B cell (primary cell): ENCODE measurements around the gene PCDHB13. TPM values are rescaled to one million over a fixed set of nuclear protein-coding genes. Genes with fewer than 3 reads are reported as not detected.
"Not testable (repeated sequence)": the region's sequence is repeated elsewhere in the genome, so short reads cannot be mapped to it uniquely, and the experiment has no call there.

Experiments
- ATAC-seq: fragments of 200-7000 bp; cut with Tn5 transposase; one replicate; pipeline ENCODE4 v1.10.0; 2021; ENCODE audit warnings: low read depth, mild to moderate bottlenecking, moderate number of reproducible peaks, moderate library complexity
- CTCF ChIA-PET: fragments of 350-600 bp; sonication (Branson Sonifier 250); formaldehyde crosslinking; loops from one replicate; lab custom pipeline; 2021; ENCODE audit warnings: antibody characterized with exemption, inconsistent platforms; lab: Charles Lee
- POLR2A ChIA-PET: fragments of 350-600 bp; sonication (Branson Sonifier 250); formaldehyde crosslinking; loops from one replicate; lab custom pipeline; 2021; ENCODE audit warnings: antibody characterized with exemption; lab: Charles Lee
- DNase-seq: peaks from one replicate; pipeline ENCODE4 v3.0.0; 2013
- H2AFZ ChIP-seq: 2 replicates; pipeline ENCODE4 v1.6.1; 2012; ENCODE audit warnings: mild to moderate bottlenecking, low read depth, low read length; ENCODE audit not compliant: insufficient read depth, poor library complexity, severe bottlenecking
- H3K27ac ChIP-seq, 2 donors: 1 replicate in 1 of 2; 2 replicates in 1 of 2; pipeline ENCODE4 v1.5.1; 2012 to 2013; ENCODE audit warnings: low read length in 2 of 2, mild to moderate bottlenecking in 2 of 2, moderate library complexity in 1 of 2
- H3K27me3 ChIP-seq, 4 experiments: fragments of 200-600 bp in 1 of 4; sonication (generic) in 1 of 4; replicated peaks in 1 of 4; 1 replicate in 2 of 4; 2 replicates in 2 of 4; pipeline versions ENCODE4 v1.6.1 to v1.7.0; 2013 to 2016; ENCODE audit warnings: low read length in 3 of 4, mild to moderate bottlenecking in 2 of 4, mixed read lengths in 1 of 4, moderate library complexity in 1 of 4; ENCODE audit not compliant: insufficient read depth in 4 of 4, control insufficient read depth in 3 of 4; ENCODE audit errors: control extremely low read depth in 1 of 4
- H3K36me3 ChIP-seq, 2 experiments: replicated peaks in 1 of 2; 1 replicate in 1 of 2; 2 replicates in 1 of 2; pipeline versions ENCODE4 v1.6.1 to v1.7.1; 2013; ENCODE audit warnings: low read length in 1 of 2; ENCODE audit not compliant: insufficient read depth in 2 of 2, control insufficient read depth in 1 of 2; ENCODE audit errors: control extremely low read depth in 1 of 2, extremely low read depth in 1 of 2
- H3K4me1 ChIP-seq, 2 donors: fragments of 200-600 bp in 1 of 2; sonication (generic) in 1 of 2; 1 replicate in 1 of 2; 2 replicates in 1 of 2; pipeline versions ENCODE4 v1.5.1 to v1.6.1; 2013 to 2017; ENCODE audit warnings: low read length in 2 of 2; ENCODE audit not compliant: control insufficient read depth in 2 of 2, insufficient read depth in 2 of 2
- H3K4me2 ChIP-seq: replicated peaks from 2 replicates; pipeline ENCODE3; 2012; ENCODE audit warnings: mild to moderate bottlenecking, low read depth, low read length; ENCODE audit not compliant: poor library complexity, severe bottlenecking
- H3K4me3 ChIP-seq, 5 experiments: fragments of 200-600 bp in 1 of 5; sonication (generic) in 1 of 5; 1 replicate in 3 of 5; 2 replicates in 2 of 5; pipeline versions ENCODE4 v1.5.1 to v1.7.0; 2011 to 2016; ENCODE audit warnings: low read length in 4 of 5, mild to moderate bottlenecking in 4 of 5, low read depth in 2 of 5, control low read depth in 1 of 5, moderate library complexity in 1 of 5; ENCODE audit not compliant: insufficient read depth in 1 of 5; ENCODE audit errors: control extremely low read depth in 1 of 5, extremely low read depth in 1 of 5
- H3K79me2 ChIP-seq: fragments of 200-600 bp; sonication (generic); one replicate; pipeline ENCODE4 v1.6.0; 2016; ENCODE audit warnings: low read length; ENCODE audit not compliant: control insufficient read depth, insufficient read depth
- H3K9ac ChIP-seq: fragments of 200-600 bp; sonication (generic); 2 replicates; pipeline ENCODE4 v1.6.1; 2017; ENCODE audit warnings: mild to moderate bottlenecking, low read length, moderate library complexity
- H3K9me3 ChIP-seq, 3 donors: one replicate each; pipeline versions ENCODE4 v1.6.1 to v1.7.1; 2013; ENCODE audit warnings: low read length in 2 of 3; ENCODE audit not compliant: control insufficient read depth in 2 of 3, insufficient read depth in 1 of 3; ENCODE audit errors: control extremely low read depth in 1 of 3
- H4K20me1 ChIP-seq: 2 replicates; pipeline ENCODE4 v1.6.0; 2012; ENCODE audit warnings: mild to moderate bottlenecking, low read length; ENCODE audit not compliant: insufficient read depth, control insufficient read depth, poor library complexity, severe bottlenecking
- H3K27ac Mint-ChIP-seq: one replicate; pipeline ENCODE4 v1.8.0; 2021; ENCODE audit warnings: mixed read lengths
- H3K27me3 Mint-ChIP-seq: one replicate; pipeline ENCODE4 v1.8.0; 2021; ENCODE audit warnings: mixed read lengths
- H3K4me1 Mint-ChIP-seq: one replicate; pipeline ENCODE4 v1.8.0; 2021; ENCODE audit warnings: mixed read lengths
- H3K4me3 Mint-ChIP-seq: one replicate; pipeline ENCODE4 v1.8.0; 2021; ENCODE audit warnings: mixed read lengths
- H3K9me3 Mint-ChIP-seq: one replicate; pipeline ENCODE4 v1.8.0; 2022; ENCODE audit warnings: mixed read lengths; ENCODE audit not compliant: insufficient read depth
- EZH2 ChIP-seq: IDR thresholded peaks from 2 replicates; pipeline ENCODE4 v1.6.1; 2012; ENCODE audit warnings: borderline replicate concordance, low read depth, mild to moderate bottlenecking, moderate library complexity, low read length; ENCODE audit not compliant: insufficient read depth, poor library complexity, severe bottlenecking
- WGBS: methylation state at CpG from one replicate; pipeline ENCODE4 v1.1.5; 2013; ENCODE audit warnings: missing lambda C conversion rate; ENCODE audit not compliant: insufficient coverage; 5-methylcytosine and 5-hydroxymethylcytosine counted together
- intact Hi-C: fragments of 100-400 bp; cut with micrococcal nuclease; formaldehyde crosslinking; loops from one replicate; pipeline ENCODE4 v1.10.0; 2022
- polyA plus RNA-seq: library from polyadenylated mRNA; depleted of rRNA; stranded (reverse); fragments of >200 nt; gene quantifications from 2 replicates; pipeline ENCODE4 v1.2.3, GENCODE V29; 2012
- total RNA-seq, 2 donors: library from RNA; stranded (reverse); fragments of 120-200 nt in 1 of 2; gene quantifications; 1 replicate in 1 of 2; 2 replicates in 1 of 2; pipeline versions ENCODE4 v1.2.3 to v1.2.4, GENCODE V29; 2013 to 2022
- TF ChIP-seq, protein P1 (sequence below): fragments of 200-600 bp; IDR thresholded peaks from one replicate; pipeline ENCODE4 v1.8.0; 2022; ENCODE audit warnings: antibody characterized with exemption, mild to moderate bottlenecking

PCDHB13 gene
- total and polyA plus RNA-seq, 2 donors (not counting 1 experiment from before 2014, with no cell fraction given): not detected

DNA sequence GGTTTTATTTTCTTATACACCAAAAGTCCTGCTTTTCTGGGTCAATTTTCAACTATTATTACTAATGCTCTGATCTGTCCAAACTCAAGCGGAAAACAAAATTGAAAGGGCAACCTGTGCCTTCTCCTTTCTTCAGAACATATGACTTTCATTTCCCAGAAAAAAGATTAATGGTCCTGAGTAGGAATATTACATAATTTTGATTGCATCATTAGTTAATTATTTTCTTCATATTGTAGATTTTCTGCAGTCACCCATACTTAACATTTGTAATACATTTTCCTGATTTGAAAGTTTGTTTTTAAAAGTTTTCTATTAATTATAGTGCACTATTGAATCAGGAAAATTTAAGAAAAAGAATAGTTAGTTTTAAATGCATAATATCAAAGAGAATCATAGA lies 37.8 kb upstream of the PCDHB13 start:
- peaks cover 0 to 4% of the 10 kb centered on the region in 2 donors for H3K4me1 ChIP-seq
- no peak overlapping the region for H2AFZ ChIP-seq
- H3K79me2 ChIP-seq: no peaks in the 10 kb centered on the region
- ChIA-PET CTCF (no interaction called here), POLR2A (no interaction called here)
- no peak overlapping the region for H3K4me3 ChIP-seq
- H3K27ac ChIP-seq: no peak overlapping the region
- DNase-seq (no peak), ATAC-seq (no peak)
- Mint-ChIP-seq H3K27ac (no peak overlapping the region), H3K4me3 (no peak overlapping the region), H3K9me3 (peaks cover 2% of the 10 kb centered on the region), H3K4me1 (peaks cover 2% of the 10 kb centered on the region), H3K27me3 (no peaks in the 10 kb centered on the region)
- peaks cover 0 to 5% (median 0%) of the 10 kb centered on the region in 4 experiments for H3K27me3 ChIP-seq
- TF ChIP-seq, protein P1, sequence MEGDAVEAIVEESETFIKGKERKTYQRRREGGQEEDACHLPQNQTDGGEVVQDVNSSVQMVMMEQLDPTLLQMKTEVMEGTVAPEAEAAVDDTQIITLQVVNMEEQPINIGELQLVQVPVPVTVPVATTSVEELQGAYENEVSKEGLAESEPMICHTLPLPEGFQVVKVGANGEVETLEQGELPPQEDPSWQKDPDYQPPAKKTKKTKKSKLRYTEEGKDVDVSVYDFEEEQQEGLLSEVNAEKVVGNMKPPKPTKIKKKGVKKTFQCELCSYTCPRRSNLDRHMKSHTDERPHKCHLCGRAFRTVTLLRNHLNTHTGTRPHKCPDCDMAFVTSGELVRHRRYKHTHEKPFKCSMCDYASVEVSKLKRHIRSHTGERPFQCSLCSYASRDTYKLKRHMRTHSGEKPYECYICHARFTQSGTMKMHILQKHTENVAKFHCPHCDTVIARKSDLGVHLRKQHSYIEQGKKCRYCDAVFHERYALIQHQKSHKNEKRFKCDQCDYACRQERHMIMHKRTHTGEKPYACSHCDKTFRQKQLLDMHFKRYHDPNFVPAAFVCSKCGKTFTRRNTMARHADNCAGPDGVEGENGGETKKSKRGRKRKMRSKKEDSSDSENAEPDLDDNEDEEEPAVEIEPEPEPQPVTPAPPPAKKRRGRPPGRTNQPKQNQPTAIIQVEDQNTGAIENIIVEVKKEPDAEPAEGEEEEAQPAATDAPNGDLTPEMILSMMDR: no peak
- TF ChIP-seq EZH2: no peak
- no CpG with 5 or more reads among the region's 1 CpG for WGBS
- no peaks in the 10 kb centered on the region for H3K36me3 ChIP-seq
- intact Hi-C loops: no loop called here
- H3K9ac ChIP-seq: no peak overlapping the region
- H4K20me1 ChIP-seq: no peaks in the 10 kb centered on the region
- H3K9me3 ChIP-seq: peaks cover 2 to 33% (median 3%) of the 10 kb centered on the region in 3 donors
- no peak overlapping the region for H3K4me2 ChIP-seq

DNA sequence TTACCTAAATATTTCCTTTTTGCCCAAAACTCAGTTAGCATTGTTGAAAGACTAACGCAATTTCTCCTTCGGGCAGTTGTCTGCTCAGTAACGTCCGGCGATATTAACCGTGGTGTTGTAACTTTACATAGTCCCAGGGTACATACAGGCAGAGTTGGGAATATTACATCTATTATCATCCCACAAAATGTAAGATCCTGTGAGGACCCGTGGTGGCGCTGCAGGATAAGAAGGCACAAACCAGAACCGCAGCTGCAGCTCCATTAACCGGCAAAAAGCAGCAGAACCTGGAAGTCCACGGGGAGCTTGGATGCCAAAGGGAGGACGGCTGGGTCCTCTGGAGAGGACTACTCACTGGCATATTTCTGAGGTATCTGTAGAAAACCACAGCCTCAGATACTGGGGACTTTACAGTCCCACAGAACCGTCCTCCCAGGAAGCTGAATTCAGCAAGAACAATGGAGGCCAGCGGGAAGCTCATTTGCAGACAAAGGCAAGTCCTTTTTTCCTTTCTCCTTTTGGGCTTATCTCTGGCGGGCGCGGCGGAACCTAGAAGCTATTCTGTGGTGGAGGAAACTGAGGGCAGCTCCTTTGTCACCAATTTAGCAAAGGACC lies 36.0 kb upstream of the PCDHB13 start, which contains the start of gene PCDHB8:
Gene PCDHB8 (plus strand): TSS at position 214 of the 615 bp plus-strand sequence. CDS start 245 bp downstream, at position 459.
- H3K9me3 ChIP-seq: peaks cover 2 to 36% (median 3%) of the 10 kb centered on the region in 3 donors
- POLR2A ChIA-PET, H3K36me3 ChIP-seq, H3K27ac Mint-ChIP-seq, H3K4me2 ChIP-seq, DNase-seq, H3K9me3 Mint-ChIP-seq, intact Hi-C loops, H2AFZ ChIP-seq, H3K4me1 Mint-ChIP-seq, H3K4me3 Mint-ChIP-seq, H3K27ac ChIP-seq, H3K79me2 ChIP-seq, H3K4me1 ChIP-seq, H3K9ac ChIP-seq, H4K20me1 ChIP-seq, H3K4me3 ChIP-seq, ATAC-seq: not testable (repeated sequence)
- H3K27me3 ChIP-seq: peaks cover 0 to 11% (median 5%) of the 10 kb centered on the region in 4 experiments
- 41% methylated on average over 6 of the region's 18 CpGs for WGBS
- H3K27me3 Mint-ChIP-seq: peaks cover 15% of the 10 kb centered on the region
- CTCF ChIA-PET: interaction anchor here (1.0 kb wide), 1 partner anchor 243 kb away, joined by 3 read pairs; the partner anchor contains the start of gene PCDHGA11

DNA sequence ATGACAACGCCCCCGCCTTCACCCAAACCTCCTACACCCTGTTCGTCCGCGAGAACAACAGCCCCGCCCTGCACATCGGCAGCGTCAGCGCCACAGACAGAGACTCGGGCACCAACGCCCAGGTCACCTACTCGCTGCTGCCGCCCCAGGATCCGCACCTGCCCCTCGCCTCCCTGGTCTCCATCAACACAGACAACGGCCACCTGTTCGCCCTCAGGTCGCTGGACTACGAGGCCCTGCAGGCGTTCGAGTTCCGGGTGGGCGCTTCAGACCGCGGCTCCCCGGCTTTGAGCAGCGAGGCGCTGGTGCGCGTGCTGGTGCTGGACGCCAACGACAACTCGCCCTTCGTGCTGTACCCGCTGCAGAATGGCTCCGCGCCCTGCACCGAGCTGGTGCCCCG lies 34.3 kb upstream of the PCDHB13 start:
- Histone ChIP-seq H3K9me3 (peaks cover 2 to 36% (median 5%) of the 10 kb centered on the region in 3 donors), H3K27me3 (peaks cover 0 to 12% (median 8%) of the 10 kb centered on the region in 4 experiments)
- H3K4me3 ChIP-seq, H3K4me1 ChIP-seq, POLR2A ChIA-PET, H3K27ac ChIP-seq, H3K9me3 Mint-ChIP-seq, intact Hi-C loops, H3K36me3 ChIP-seq, H3K9ac ChIP-seq, H2AFZ ChIP-seq, H3K4me3 Mint-ChIP-seq, H3K4me1 Mint-ChIP-seq, H3K79me2 ChIP-seq, H4K20me1 ChIP-seq, ATAC-seq, CTCF ChIA-PET, DNase-seq, H3K4me2 ChIP-seq, H3K27ac Mint-ChIP-seq: not testable (repeated sequence)
- 51% methylated on average over 6 of the region's 39 CpGs for WGBS
- H3K27me3 Mint-ChIP-seq: peaks cover 24% of the 10 kb centered on the region
